Lower leg skin (tissue), 3 donors: ENCODE data around the gene LHFPL3.

Experiments
- POLR2A ChIP-seq, 2 donors: fragments of 450-650 bp; IDR thresholded peaks; one replicate each; pipeline ENCODE4 v1.6.1; 2016 to 2017; ENCODE audit warnings: antibody characterized with exemption in 2 of 2, mild to moderate bottlenecking in 1 of 2, moderate library complexity in 1 of 2
- TF ChIP-seq, protein P1 (sequence below), 3 donors: fragments of 450-650 bp; IDR thresholded peaks; one replicate each; pipeline ENCODE4 v1.5.1; 2016; ENCODE audit warnings: antibody characterized with exemption in 3 of 3, mild to moderate bottlenecking in 3 of 3, moderate library complexity in 2 of 3

DNA sequence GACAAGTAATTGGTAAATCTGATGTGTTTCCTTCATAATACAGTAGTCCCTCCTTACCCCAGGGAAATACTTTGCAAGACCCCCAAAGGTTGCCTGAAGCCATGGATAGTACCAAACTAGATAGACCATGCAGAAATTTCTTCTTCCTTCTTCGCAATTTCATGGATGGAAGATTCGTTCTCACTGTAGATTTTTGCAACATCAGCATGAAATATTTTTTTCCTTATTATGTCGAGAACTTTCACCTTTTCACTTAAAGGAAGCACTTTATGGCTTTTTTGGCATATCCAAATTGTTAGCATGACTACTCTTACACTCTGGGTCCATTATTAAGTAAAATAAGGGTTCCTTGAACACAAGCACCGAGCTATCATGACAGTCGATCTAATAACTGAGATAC lies 333.2 kb downstream of the LHFPL3 start:
- TF ChIP-seq, protein P1, sequence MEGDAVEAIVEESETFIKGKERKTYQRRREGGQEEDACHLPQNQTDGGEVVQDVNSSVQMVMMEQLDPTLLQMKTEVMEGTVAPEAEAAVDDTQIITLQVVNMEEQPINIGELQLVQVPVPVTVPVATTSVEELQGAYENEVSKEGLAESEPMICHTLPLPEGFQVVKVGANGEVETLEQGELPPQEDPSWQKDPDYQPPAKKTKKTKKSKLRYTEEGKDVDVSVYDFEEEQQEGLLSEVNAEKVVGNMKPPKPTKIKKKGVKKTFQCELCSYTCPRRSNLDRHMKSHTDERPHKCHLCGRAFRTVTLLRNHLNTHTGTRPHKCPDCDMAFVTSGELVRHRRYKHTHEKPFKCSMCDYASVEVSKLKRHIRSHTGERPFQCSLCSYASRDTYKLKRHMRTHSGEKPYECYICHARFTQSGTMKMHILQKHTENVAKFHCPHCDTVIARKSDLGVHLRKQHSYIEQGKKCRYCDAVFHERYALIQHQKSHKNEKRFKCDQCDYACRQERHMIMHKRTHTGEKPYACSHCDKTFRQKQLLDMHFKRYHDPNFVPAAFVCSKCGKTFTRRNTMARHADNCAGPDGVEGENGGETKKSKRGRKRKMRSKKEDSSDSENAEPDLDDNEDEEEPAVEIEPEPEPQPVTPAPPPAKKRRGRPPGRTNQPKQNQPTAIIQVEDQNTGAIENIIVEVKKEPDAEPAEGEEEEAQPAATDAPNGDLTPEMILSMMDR (IDR thresholded peaks at IDR 0.05), result no peak
- TF ChIP-seq POLR2A (IDR thresholded peaks at IDR 0.05), result no peak
